ENCODE data around the gene GRK5.

GRK5 gene

GRCh38 chr10:119367841-119368549, 160.6 kb downstream of the GRK5 start:
- no peak for DNase-seq

- DNase-seq: no peak
Measured at GRCh38 chr10:119368581-119368980, 161.2 kb downstream of the GRK5 start.

- DNase-seq: no peak
Measured at GRCh38 chr10:119368991-119369869, 161.9 kb downstream of the GRK5 start.

- DNase-seq: no peak
Measured at GRCh38 chr10:119370111-119370741, 162.9 kb downstream of the GRK5 start.

- no peak for DNase-seq
Measured at GRCh38 chr10:119370972-119371703, 163.8 kb downstream of the GRK5 start.

GRCh38 chr10:119371704-119372663, 164.6 kb downstream of the GRK5 start:
- no peak for DNase-seq

GRCh38 chr10:119373294-119374102, 166.1 kb downstream of the GRK5 start:
- DNase-seq: no peak

- DNase-seq: no peak
Measured at GRCh38 chr10:119374236-119374635, 166.9 kb downstream of the GRK5 start.

GRCh38 chr10:119375574-119376272, 168.4 kb downstream of the GRK5 start:
- no peak for DNase-seq

GRCh38 chr10:119377451-119377957, 170.1 kb downstream of the GRK5 start:
- DNase-seq: no peak

GRCh38 chr10:119377958-119378736, 170.8 kb downstream of the GRK5 start:
- no peak for DNase-seq

GRCh38 chr10:119378737-119379067, 171.3 kb downstream of the GRK5 start:
- DNase-seq: no peak

- DNase-seq: no peak
Measured at GRCh38 chr10:119379466-119380071, 172.2 kb downstream of the GRK5 start.

- no peak for DNase-seq
Measured at GRCh38 chr10:119383174-119383856, 175.9 kb downstream of the GRK5 start.

GRCh38 chr10:119384127-119384526, 176.8 kb downstream of the GRK5 start:
- no peak for DNase-seq

- no peak for DNase-seq
Measured at GRCh38 chr10:119386666-119387065, 179.3 kb downstream of the GRK5 start.

GRCh38 chr10:119388849-119389345, 181.5 kb downstream of the GRK5 start:
- no peak for DNase-seq
